SK-N-SH (cell line): ENCODE results near the gene C4B. TPM values are rescaled to one million over a fixed set of nuclear protein-coding genes. Genes with fewer than 3 reads are reported as not detected.
"Not testable (repeated sequence)": the region's sequence is repeated elsewhere in the genome, so short reads cannot be mapped to it uniquely, and the experiment has no call there.

Experiments
- CTCF ChIA-PET: fragments of 300-600, 350-600 bp; formaldehyde crosslinking; extraction: SDS; loops from one replicate; lab custom pipeline; 2021; lab: Yijun Ruan, JAX
- POLR2A ChIA-PET: fragments of 350-600 bp; sonication (Branson Sonifier 250); formaldehyde crosslinking; extraction: SDS; loops from one replicate; lab custom pipeline; 2020; ENCODE audit warnings: antibody characterized with exemption, inconsistent platforms; lab: Yijun Ruan, JAX
- DNase-seq: peaks from one replicate; pipeline ENCODE4 v3.0.0; 2012
- H2AFZ ChIP-seq: fragments of 200-600 bp; sonication (generic); 2 replicates; pipeline ENCODE4 v1.8.1; 2016; ENCODE audit warnings: antibody characterized with exemption, mild to moderate bottlenecking, low read depth
- H3F3A ChIP-seq: fragments of 200-600 bp; sonication (generic); replicated peaks from 2 replicates; pipeline ENCODE3; 2016; ENCODE audit warnings: antibody characterized with exemption, mild to moderate bottlenecking; ENCODE audit not compliant: insufficient read depth
- H3K27ac ChIP-seq, 2 experiments: fragments of 200-500 bp in 1 of 2; fragments of 200-600 bp in 1 of 2; sonication (Bioruptor generic) in 1 of 2; sonication (generic), shearing (Covaris generic) in 1 of 2; 2 replicates each; pipeline versions ENCODE4 v1.5.1 to v1.6.1; 2014 to 2016; ENCODE audit warnings: low read depth in 2 of 2, inconsistent platforms in 1 of 2, low read length in 1 of 2, mild to moderate bottlenecking in 1 of 2, mixed read lengths in 1 of 2
- H3K27me3 ChIP-seq: fragments of 200-600 bp; sonication (generic), shearing (Covaris generic); 2 replicates; pipeline ENCODE4 v1.6.1; 2016; ENCODE audit warnings: mixed run types; ENCODE audit not compliant: insufficient read depth
- H3K36me3 ChIP-seq, 2 experiments: fragments of 200-500 bp in 1 of 2; fragments of 200-600 bp in 1 of 2; sonication (Bioruptor generic) in 1 of 2; sonication (generic) in 1 of 2; replicated peaks in 1 of 2; 2 replicates each; pipeline versions ENCODE3 to v1.5.1; 2014 to 2016; ENCODE audit warnings: low read length in 1 of 2, mild to moderate bottlenecking in 1 of 2; ENCODE audit not compliant: insufficient read depth in 2 of 2, control insufficient read depth in 1 of 2
- H3K4me1 ChIP-seq, 2 experiments: fragments of 200-500 bp in 1 of 2; fragments of 200-600 bp in 1 of 2; sonication (Bioruptor generic) in 1 of 2; sonication (generic), shearing (Covaris generic) in 1 of 2; 2 replicates each; pipeline versions ENCODE4 v1.5.1 to v1.6.1; 2014 to 2016; ENCODE audit warnings: low read depth in 1 of 2, low read length in 1 of 2, mixed run types in 1 of 2; ENCODE audit not compliant: insufficient read depth in 2 of 2, control insufficient read depth in 1 of 2
- H3K4me2 ChIP-seq: fragments of 200-600 bp; sonication (generic), shearing (Covaris generic); 2 replicates; pipeline ENCODE4 v1.6.1; 2017; ENCODE audit warnings: mixed run types
- H3K4me3 ChIP-seq, 2 experiments: fragments of 200-500 bp in 1 of 2; fragments of 200-600 bp in 1 of 2; sonication (Bioruptor generic) in 1 of 2; sonication (generic), shearing (Covaris generic) in 1 of 2; 2 replicates each; pipeline versions ENCODE4 v1.5.1 to v1.8.1; 2014 to 2016; ENCODE audit warnings: low read depth in 2 of 2, inconsistent platforms in 1 of 2, low read length in 1 of 2, mild to moderate bottlenecking in 1 of 2, mixed read lengths in 1 of 2, moderate library complexity in 1 of 2
- H3K79me2 ChIP-seq: fragments of 200-600 bp; sonication (generic); 2 replicates; pipeline ENCODE4 v1.8.1; 2017; ENCODE audit warnings: mild to moderate bottlenecking; ENCODE audit not compliant: insufficient read depth
- H3K9ac ChIP-seq: fragments of 200-600 bp; sonication (generic); 2 replicates; pipeline ENCODE4 v1.6.1; 2017; ENCODE audit warnings: mixed run types
- H3K9me2 ChIP-seq: fragments of 200-600 bp; sonication (generic); 2 replicates; pipeline ENCODE4 v1.6.1; 2017; ENCODE audit warnings: mixed run types
- H3K9me3 ChIP-seq: fragments of 200-600 bp; sonication (generic); 2 replicates; pipeline ENCODE4 v1.6.1; 2017; ENCODE audit warnings: mixed run types, mild to moderate bottlenecking, moderate library complexity
- H4K20me1 ChIP-seq: fragments of 200-600 bp; sonication (generic); 2 replicates; pipeline ENCODE4 v1.6.1; 2017; ENCODE audit warnings: mild to moderate bottlenecking, mixed run types; ENCODE audit not compliant: insufficient read depth
- RFX5 ChIP-seq: IDR thresholded peaks from 2 replicates; pipeline ENCODE4 v1.6.1; 2012; ENCODE audit warnings: mild to moderate bottlenecking, improper control_type of control experiment, low read length
- WGBS: methylation state at CpG from one replicate; pipeline ENCODE4 v1.1.6; 2017; ENCODE audit warnings: low lambda C conversion rate; 5-methylcytosine and 5-hydroxymethylcytosine counted together
- polyA plus RNA-seq, 3 experiments: library from polyadenylated mRNA; depleted of rRNA; stranded (reverse); fragments of >200 nt; gene quantifications; 2 replicates each; pipeline ENCODE4 v1.2.3, GENCODE V29; 2012

The C4B gene
- polyA plus RNA-seq, 1 of the 3 experiments (the other 2 are of a cell fraction) = 10.9 TPM

GRCh38 chr6:31979238-31979898, 35.2 kb upstream of the C4B start:
- no peak for TF ChIP-seq RFX5
- WGBS = 83% methylated on average over 2 of the region's 3 CpGs
- Histone ChIP-seq H3K79me2 (peaks cover 15% of the 10 kb centered on the region), H2AFZ (no peak overlapping the region), H3K4me2 (no peak overlapping the region), H3F3A (no peaks in the 10 kb centered on the region), H3K9me2 (no peaks in the 10 kb centered on the region), H3K9ac (no peak overlapping the region), H4K20me1 (no peaks in the 10 kb centered on the region), H3K4me3 (no peak overlapping the region), H3K36me3 (peaks cover 8 to 17% of the 10 kb centered on the region in 2 experiments), H3K27me3 (no peaks in the 10 kb centered on the region), H3K4me1 (no peaks in the 10 kb centered on the region), H3K27ac (no peak overlapping the region), H3K9me3 (no peaks in the 10 kb centered on the region)
- ChIA-PET CTCF (interaction anchor here (1.8 kb wide), 1 partner anchor 27 kb away, joined by 6 read pairs; no protein-coding TSS in a partner anchor), POLR2A (no interaction called here)
- DNase-seq = no peak

- H3K4me2 ChIP-seq, H3K27ac ChIP-seq, H4K20me1 ChIP-seq, DNase-seq, H2AFZ ChIP-seq, H3K27me3 ChIP-seq, H3K9ac ChIP-seq, H3K79me2 ChIP-seq, CTCF ChIA-PET, H3K4me1 ChIP-seq, POLR2A ChIA-PET, H3K4me3 ChIP-seq, H3K9me2 ChIP-seq, H3K9me3 ChIP-seq, H3F3A ChIP-seq: not testable (repeated sequence)
- peaks cover 8 to 17% of the 10 kb centered on the region in 2 experiments for H3K36me3 ChIP-seq
- WGBS = 71% methylated on average over 1 of the region's 13 CpGs
Observed at GRCh38 chr6:31980195-31980876, 34.3 kb upstream of the C4B start.

GRCh38 chr6:31980998-31981397, 33.6 kb upstream of the C4B start:
- no CpG with 5 or more reads among the region's 5 CpGs for WGBS
- H3K27ac ChIP-seq, H3K9ac ChIP-seq, H3K4me2 ChIP-seq, DNase-seq, H2AFZ ChIP-seq, H3K27me3 ChIP-seq, H3K9me2 ChIP-seq, POLR2A ChIA-PET, H3K4me3 ChIP-seq, H3K79me2 ChIP-seq, CTCF ChIA-PET, H4K20me1 ChIP-seq, H3K9me3 ChIP-seq, H3F3A ChIP-seq, H3K4me1 ChIP-seq: not testable (repeated sequence)
- peaks cover 8 to 17% of the 10 kb centered on the region in 2 experiments for H3K36me3 ChIP-seq

- H2AFZ ChIP-seq, H3K27me3 ChIP-seq, H3K9ac ChIP-seq, CTCF ChIA-PET, POLR2A ChIA-PET, H3K79me2 ChIP-seq, H3K4me2 ChIP-seq, H3F3A ChIP-seq, H3K4me1 ChIP-seq, DNase-seq, H3K27ac ChIP-seq, H3K9me3 ChIP-seq, H4K20me1 ChIP-seq, H3K9me2 ChIP-seq, H3K4me3 ChIP-seq: not testable (repeated sequence)
- H3K36me3 ChIP-seq = peaks cover 8 to 17% of the 10 kb centered on the region in 2 experiments
- WGBS = no CpG with 5 or more reads among the region's 7 CpGs
Observed at GRCh38 chr6:31981744-31982143, 32.9 kb upstream of the C4B start, which contains the start of gene C4A. C4A (plus strand) TSS chr6:31982057; CDS start chr6:31982108, 51 bp downstream.

GRCh38 chr6:31989363-31989762, 25.2 kb upstream of the C4B start:
- H3K79me2 ChIP-seq, H3K9me2 ChIP-seq, H3K36me3 ChIP-seq, POLR2A ChIA-PET, H3F3A ChIP-seq, H4K20me1 ChIP-seq, H3K9me3 ChIP-seq, H2AFZ ChIP-seq, H3K4me1 ChIP-seq, H3K4me2 ChIP-seq, H3K4me3 ChIP-seq, H3K27ac ChIP-seq, H3K27me3 ChIP-seq, H3K9ac ChIP-seq, DNase-seq, CTCF ChIA-PET: not testable (repeated sequence)
- WGBS = no CpG with 5 or more reads among the region's 10 CpGs

- H3F3A ChIP-seq, H3K79me2 ChIP-seq, H2AFZ ChIP-seq, H3K27ac ChIP-seq, CTCF ChIA-PET, H4K20me1 ChIP-seq, H3K9me3 ChIP-seq, DNase-seq, H3K27me3 ChIP-seq, H3K4me2 ChIP-seq, H3K4me3 ChIP-seq, H3K9me2 ChIP-seq, H3K9ac ChIP-seq, H3K4me1 ChIP-seq, POLR2A ChIA-PET, H3K36me3 ChIP-seq: not testable (repeated sequence)
- WGBS = 87% methylated on average over 6 of the region's 14 CpGs
Observed at GRCh38 chr6:31994421-31994820, 20.2 kb upstream of the C4B start.
